K562 (cell line): Measurements from ENCODE around the gene NAA10. TPM values are rescaled to one million over a fixed set of nuclear protein-coding genes. Genes with fewer than 3 reads are reported as not detected.
A peak's percentile ranks its signal among the peaks of the same experiment; 100 is the strongest.

Experiments used
- ATAC-seq: fragments of 200-7000 bp; cut with Tn5 transposase; 3 replicates; pipeline ENCODE4 v1.9.1; 2020; ENCODE audit warnings: moderate library complexity
- BruUV-seq: library from RNA; stranded (reverse); fragments of 400-500 nt; replicated peaks from 2 replicates; lab custom pipeline; 2021; lab: Mats Ljungman, UMichigan
- CTCF ChIA-PET: fragments of 300-600 bp; formaldehyde crosslinking; extraction: SDS; loops from one replicate; lab custom pipeline; 2021; ENCODE audit warnings: low intra/inter-chr PET ratio; lab: Yijun Ruan, JAX
- POLR2A ChIA-PET: fragments of 300-600, 350-650 bp; sonication (Branson Sonifier 250); formaldehyde crosslinking; extraction: SDS; loops from one replicate; lab custom pipeline; 2021; ENCODE audit warnings: antibody characterized with exemption, inconsistent platforms; lab: Yijun Ruan, JAX
- DNase-seq, 4 experiments: peaks; one replicate each; pipeline versions ENCODE4 v3.0.0 to v3.0.0-alpha.2; 2011 to 2018; ENCODE audit warnings: low spot score in 3 of 4, mixed read lengths in 3 of 4; ENCODE audit errors: extremely low read depth in 1 of 4
- FAIRE-seq: peaks from 2 replicates; lab custom pipeline; 2011; peaks lifted over from hg19 to GRCh38; lab: Jason Lieb, UNC
- H2AFZ ChIP-seq: 2 replicates; pipeline ENCODE4 v1.6.0; 2011; ENCODE audit warnings: low read depth, low read length, control low read depth, inconsistent platforms
- H3K27ac ChIP-seq: fragments of 200-600 bp; 3 replicates; pipeline ENCODE4 v1.8.0; 2011; ENCODE audit warnings: low read depth, mild to moderate bottlenecking, control low read depth, inconsistent platforms, low read length, moderate library complexity, mixed read lengths; ENCODE audit errors: extremely low read depth
- H3K27me3 ChIP-seq, 2 experiments: fragments of 300-600 bp in 1 of 2; 2 replicates in 1 of 2; 3 replicates in 1 of 2; pipeline versions ENCODE4 v1.6.0 to v1.8.0; 2011; ENCODE audit warnings: inconsistent platforms in 2 of 2, low read length in 2 of 2, mild to moderate bottlenecking in 1 of 2, mixed read lengths in 1 of 2, moderate library complexity in 1 of 2; ENCODE audit not compliant: control insufficient read depth in 2 of 2, insufficient read depth in 2 of 2
- H3K36me3 ChIP-seq: fragments of 300-600 bp; 3 replicates; pipeline ENCODE4 v1.8.0; 2011; ENCODE audit warnings: mild to moderate bottlenecking, low read length, inconsistent platforms; ENCODE audit not compliant: control insufficient read depth, insufficient read depth
- H3K4me1 ChIP-seq, 2 experiments: fragments of 200-600 bp in 1 of 2; replicated peaks in 1 of 2; 2 replicates in 1 of 2; 3 replicates in 1 of 2; pipeline versions ENCODE4 v1.5.1 to v1.8.0; 2011; ENCODE audit warnings: inconsistent platforms in 2 of 2, low read length in 2 of 2, mild to moderate bottlenecking in 1 of 2, mixed read lengths in 1 of 2, moderate library complexity in 1 of 2; ENCODE audit not compliant: control insufficient read depth in 2 of 2, insufficient read depth in 2 of 2
- H3K4me2 ChIP-seq: 2 replicates; pipeline ENCODE4 v1.6.1; 2011; ENCODE audit warnings: low read length, control low read depth, inconsistent platforms, mixed read lengths; ENCODE audit not compliant: insufficient read depth
- H3K4me3 ChIP-seq: fragments of 200-600 bp; sonication (generic), shearing (Covaris generic); 2 replicates; pipeline ENCODE4 v1.5.1; 2016; ENCODE audit warnings: control low read depth, inconsistent platforms
- H3K79me2 ChIP-seq: fragments of 200-600 bp; 3 replicates; pipeline ENCODE4 v1.8.0; 2011; ENCODE audit warnings: low read length, inconsistent platforms; ENCODE audit not compliant: control insufficient read depth, insufficient read depth
- H3K9ac ChIP-seq, 2 experiments: 2 replicates each; pipeline versions ENCODE4 v1.6.0 to v1.6.1; 2011; ENCODE audit warnings: low read depth in 2 of 2, low read length in 2 of 2, control low read depth in 1 of 2, inconsistent platforms in 1 of 2, mild to moderate bottlenecking in 1 of 2, mixed read lengths in 1 of 2; ENCODE audit not compliant: insufficient read depth in 1 of 2
- H3K9me1 ChIP-seq: one replicate; pipeline ENCODE4 v1.6.0; 2011; ENCODE audit warnings: inconsistent platforms, mild to moderate bottlenecking, low read length, moderate library complexity; ENCODE audit not compliant: control insufficient read depth, insufficient read depth
- H3K9me3 ChIP-seq: replicated peaks from 2 replicates; pipeline ENCODE4 v1.5.1; 2011; ENCODE audit warnings: low read depth, low read length, inconsistent platforms; ENCODE audit not compliant: control insufficient read depth, insufficient read depth
- H4K20me1 ChIP-seq: replicated peaks from 2 replicates; pipeline ENCODE4 v1.6.1; 2011; ENCODE audit warnings: low read length, inconsistent platforms, mixed read lengths; ENCODE audit not compliant: control insufficient read depth, insufficient read depth
- BRD9 ChIP-seq: fragments of 450-650 bp; IDR thresholded peaks from 2 replicates; pipeline ENCODE4 v1.6.1; 2018; ENCODE audit warnings: low read depth; ENCODE audit not compliant: partially characterized antibody
- CHCHD3 ChIP-seq: fragments of 250-450 bp; sonication (Bioruptor Pico); IDR thresholded peaks from 2 replicates; pipeline ENCODE4 v2.1.2; 2022; ENCODE audit warnings: mild to moderate bottlenecking
- EP400 ChIP-seq: fragments of 450-650 bp; IDR thresholded peaks from 2 replicates; pipeline ENCODE4 v1.6.1; 2017; ENCODE audit warnings: antibody characterized with exemption, mild to moderate bottlenecking, moderate library complexity
- HMG20B ChIP-seq: fragments of 250-450 bp; sonication (Bioruptor Pico); IDR thresholded peaks from 2 replicates; pipeline ENCODE4 v1.5.0; 2021; ENCODE audit warnings: mild to moderate bottlenecking
- NFIC ChIP-seq: fragments of 450-650 bp; IDR thresholded peaks from 2 replicates; pipeline ENCODE4 v1.6.1; 2017; ENCODE audit warnings: mild to moderate bottlenecking, inconsistent platforms
- NR1H2 ChIP-seq: sonication (generic); formaldehyde crosslinking; IDR thresholded peaks from 2 replicates; pipeline ENCODE4 v1.4.0; 2020; ENCODE audit warnings: mild to moderate bottlenecking, missing genetic modification reagents
- POLR3A ChIP-seq: IDR thresholded peaks from 2 replicates; pipeline ENCODE4 v1.6.1; 2011; ENCODE audit warnings: borderline replicate concordance, mild to moderate bottlenecking, moderate library complexity; ENCODE audit not compliant: insufficient read length, insufficient read depth; ENCODE audit errors: extremely low read depth
- SAFB2 ChIP-seq: fragments of 200-400 bp; formaldehyde crosslinking; IDR thresholded peaks from 2 replicates; pipeline ENCODE4 v1.6.1; 2018; ENCODE audit warnings: borderline replicate concordance, low read length, low read depth, moderate library complexity; ENCODE audit not compliant: severe bottlenecking
- SUPT5H ChIP-seq: fragments of 450-650 bp; IDR thresholded peaks from 2 replicates; pipeline ENCODE4 v1.6.1; 2016
- ZBED1 ChIP-seq: IDR thresholded peaks from 2 replicates; pipeline ENCODE4 v1.6.1; 2014
- ZC3H4 ChIP-seq: sonication (generic); formaldehyde crosslinking; IDR thresholded peaks from 2 replicates; pipeline ENCODE4 v1.9.0; 2021; ENCODE audit warnings: missing genetic modification reagents, borderline replicate concordance
- ZFP36 ChIP-seq: fragments of 150-350 bp; IDR thresholded peaks from 2 replicates; pipeline ENCODE4 v1.6.1; 2018; ENCODE audit warnings: low read length, low read depth; ENCODE audit not compliant: partially characterized antibody
- ZNF133 ChIP-seq: fragments of 250-450 bp; sonication (Bioruptor Pico); IDR thresholded peaks from 2 replicates; pipeline ENCODE4 v1.4.0; 2020; ENCODE audit warnings: mild to moderate bottlenecking
- ZNF134 ChIP-seq: fragments of 250-450 bp; sonication (Bioruptor Pico); conservative IDR thresholded peaks from 2 replicates; pipeline ENCODE4 v1.4.0; 2020
- ZNF217 ChIP-seq: sonication (generic); formaldehyde crosslinking; IDR thresholded peaks from 2 replicates; pipeline ENCODE4 v1.8.0; 2022; ENCODE audit warnings: mild to moderate bottlenecking, missing genetic modification reagents
- ZNF263 ChIP-seq: sonication (generic); formaldehyde crosslinking; IDR thresholded peaks from 2 replicates; pipeline ENCODE4 v1.8.0; 2022; ENCODE audit warnings: mild to moderate bottlenecking, missing genetic modification reagents, borderline replicate concordance
- WGBS: fragments of 100-300 bp; shearing (Covaris generic); methylation state at CpG from one replicate; pipeline ENCODE4 v1.1.6; 2016; ENCODE audit warnings: low coverage, mixed read lengths; ENCODE audit not compliant: insufficient coverage; ENCODE audit errors: missing lambda C conversion rate; 5-methylcytosine and 5-hydroxymethylcytosine counted together
- in situ Hi-C: fragments of 300-500 bp; cut with MboI; formaldehyde crosslinking; loops from 4 replicates; pipeline ENCODE4 v1.15.0; 2018; ENCODE audit warnings: inconsistent platforms, mixed read lengths
- intact Hi-C: fragments of 100-400 bp; cut with micrococcal nuclease; formaldehyde crosslinking; loops from 2 replicates; pipeline ENCODE4 v1.14.2; 2022
- polyA plus RNA-seq, 8 experiments: library from polyadenylated mRNA; depleted of rRNA in 4 of 8; stranded (reverse) in 5 of 8; unstranded in 3 of 8; fragments of >200 nt; fragmentation: Nextera tagmentation in 2 of 8; fragmentation: Illumina TruSeq in 1 of 8; extraction: Ambion mirVana in 2 of 8; extraction: Trizol in 1 of 8; gene quantifications; 2 replicates each; pipeline versions ENCODE4 v1.2.1 to v1.2.3, GENCODE V29; 2011 to 2014; ENCODE audit warnings: inconsistent platforms in 1 of 8, missing spikeins in 1 of 8
- total RNA-seq, 7 experiments: library from RNA; depleted of rRNA in 6 of 7; stranded (reverse); fragments of >200 nt in 6 of 7; fragmentation: Illumina TruSeq in 2 of 7; extraction: Trizol in 2 of 7; gene quantifications; 2 replicates each; pipeline versions ENCODE4 v1.2.1 to v1.2.3, GENCODE V29; 2011 to 2021; ENCODE audit warnings: low replicate concordance in 1 of 7
- TF ChIP-seq, protein P1 (sequence below): sonication (generic); formaldehyde crosslinking; IDR thresholded peaks from 2 replicates; pipeline ENCODE4 v1.5.0; 2020; ENCODE audit warnings: missing genetic modification reagents
- TF ChIP-seq, protein P2 (sequence below): IDR thresholded peaks from 2 replicates; pipeline ENCODE4 v1.6.1; 2011; ENCODE audit not compliant: insufficient read length; ENCODE audit errors: extremely low read depth

The NAA10 gene
- total and polyA plus RNA-seq, 9 of the 15 experiments (the other 6 are each of a cell fraction or from before 2014, with no cell fraction given): 11.1 to 250 (median 134) TPM

- ATAC-seq: no peak
- 9% methylated on average over 7 of the region's 7 CpGs for WGBS
- Histone ChIP-seq H3K27ac (no peak overlapping the region), H3K4me2 (no peak overlapping the region), H3K36me3 (no peaks in the 10 kb centered on the region), H2AFZ (no peak overlapping the region), H3K4me1 (peaks cover 0 to 50% of the 10 kb centered on the region in 2 experiments; a peak in 3 of 5 replicates), H4K20me1 (no peaks in the 10 kb centered on the region; the same call in 1 of the 2 replicates), H3K9me3 (no peaks in the 10 kb centered on the region), H3K9me1 (no peaks in the 10 kb centered on the region), H3K4me3 (no peak overlapping the region), H3K27me3 (peaks cover 0 to 38% of the 10 kb centered on the region in 2 experiments; a peak in 2 of 5 replicates), H3K79me2 (no peaks in the 10 kb centered on the region), H3K9ac (no peak overlapping the region)
- DNase-seq: no peak
- intact Hi-C loops: no loop called here
- no peak for TF ChIP-seq ZNF217
- TF ChIP-seq NR1H2 (CRISPR knock-in tag): no peak
- TF ChIP-seq EP400: no peak
- TF ChIP-seq ZNF263 (CRISPR knock-in tag): no peak
- TF ChIP-seq ZBED1: no peak
- no peak for TF ChIP-seq HMG20B (CRISPR knock-in tag)
- ChIA-PET CTCF (no interaction called here), POLR2A (interaction anchor here (0.7 kb wide), 1 partner anchor 70 kb away, joined by 3 read pairs; no protein-coding TSS in a partner anchor)
- no peak for FAIRE-seq
- in situ Hi-C loops: no loop called here
- BruUV-seq: no TSS peak
Observed at GRCh38 chrX:153881281-153881680, 53.6 kb downstream of the NAA10 start.

DNA sequence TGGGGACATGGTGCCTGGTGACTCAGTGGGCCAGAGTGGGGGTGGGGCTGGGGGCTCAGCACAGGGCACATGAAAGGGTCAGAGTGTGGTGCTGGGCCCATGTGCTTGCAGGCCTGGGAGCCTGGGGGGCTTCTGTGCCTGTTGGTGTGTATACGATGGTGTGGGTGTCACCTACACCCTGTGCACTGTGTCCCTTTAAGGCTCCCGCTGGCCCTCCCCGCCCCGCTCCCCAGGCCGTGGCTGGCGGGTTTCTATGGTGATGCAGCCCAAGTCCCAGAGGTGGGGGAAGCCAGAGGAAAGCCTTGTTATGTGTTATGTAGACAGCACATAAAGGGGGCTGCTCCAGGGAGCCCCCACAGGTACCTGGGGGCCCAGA, 54.4 kb downstream of the NAA10 start:
- in situ Hi-C loops (no loop called here), intact Hi-C loops (no loop called here)
- ChIA-PET CTCF (no interaction called here), POLR2A (no interaction called here)
- Histone ChIP-seq H3K9me3 (no peaks in the 10 kb centered on the region), H3K4me1 (peaks cover 0 to 45% of the 10 kb centered on the region in 2 experiments; a peak in 3 of 5 replicates), H3K27me3 (peaks cover 0 to 38% of the 10 kb centered on the region in 2 experiments; a peak in 2 of 5 replicates), H3K79me2 (no peaks in the 10 kb centered on the region), H3K4me2 (no peak overlapping the region), H4K20me1 (peaks cover 3% of the 10 kb centered on the region; the same call in 1 of the 2 replicates), H3K4me3 (no peak overlapping the region), H3K27ac (no peak overlapping the region), H3K9me1 (no peaks in the 10 kb centered on the region), H2AFZ (no peak overlapping the region), H3K36me3 (no peaks in the 10 kb centered on the region), H3K9ac (no peak overlapping the region)
- no peak for DNase-seq
- FAIRE-seq: no peak
- BruUV-seq: no TSS peak
- 4% methylated on average over 5 of the region's 6 CpGs for WGBS
- ATAC-seq: peak; percentile 60
- TF ChIP-seq NFIC: no peak
- no peak for TF ChIP-seq CHCHD3 (CRISPR knock-in tag)
- TF ChIP-seq, protein P1, sequence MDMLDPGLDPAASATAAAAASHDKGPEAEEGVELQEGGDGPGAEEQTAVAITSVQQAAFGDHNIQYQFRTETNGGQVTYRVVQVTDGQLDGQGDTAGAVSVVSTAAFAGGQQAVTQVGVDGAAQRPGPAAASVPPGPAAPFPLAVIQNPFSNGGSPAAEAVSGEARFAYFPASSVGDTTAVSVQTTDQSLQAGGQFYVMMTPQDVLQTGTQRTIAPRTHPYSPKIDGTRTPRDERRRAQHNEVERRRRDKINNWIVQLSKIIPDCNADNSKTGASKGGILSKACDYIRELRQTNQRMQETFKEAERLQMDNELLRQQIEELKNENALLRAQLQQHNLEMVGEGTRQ: no peak
- no peak for TF ChIP-seq ZC3H4 (CRISPR knock-in tag)
- no peak for TF ChIP-seq ZNF133 (CRISPR knock-in tag)
- TF ChIP-seq ZNF134 (CRISPR knock-in tag): no peak
- no peak for TF ChIP-seq ZFP36
- no peak for TF ChIP-seq SAFB2
- TF ChIP-seq SUPT5H: no peak
- TF ChIP-seq, protein P2, sequence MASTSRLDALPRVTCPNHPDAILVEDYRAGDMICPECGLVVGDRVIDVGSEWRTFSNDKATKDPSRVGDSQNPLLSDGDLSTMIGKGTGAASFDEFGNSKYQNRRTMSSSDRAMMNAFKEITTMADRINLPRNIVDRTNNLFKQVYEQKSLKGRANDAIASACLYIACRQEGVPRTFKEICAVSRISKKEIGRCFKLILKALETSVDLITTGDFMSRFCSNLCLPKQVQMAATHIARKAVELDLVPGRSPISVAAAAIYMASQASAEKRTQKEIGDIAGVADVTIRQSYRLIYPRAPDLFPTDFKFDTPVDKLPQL: no peak
- TF ChIP-seq BRD9: no peak
- no peak for TF ChIP-seq POLR3A
